ENCODE results near the gene PITHD1. TPM values are rescaled to one million over a fixed set of nuclear protein-coding genes. Genes with fewer than 3 reads are reported as not detected.

The PITHD1 gene
- total RNA-seq, 4 donors from 2014 or later: 36.7 to 40.6 (median 38.9) TPM

DNA sequence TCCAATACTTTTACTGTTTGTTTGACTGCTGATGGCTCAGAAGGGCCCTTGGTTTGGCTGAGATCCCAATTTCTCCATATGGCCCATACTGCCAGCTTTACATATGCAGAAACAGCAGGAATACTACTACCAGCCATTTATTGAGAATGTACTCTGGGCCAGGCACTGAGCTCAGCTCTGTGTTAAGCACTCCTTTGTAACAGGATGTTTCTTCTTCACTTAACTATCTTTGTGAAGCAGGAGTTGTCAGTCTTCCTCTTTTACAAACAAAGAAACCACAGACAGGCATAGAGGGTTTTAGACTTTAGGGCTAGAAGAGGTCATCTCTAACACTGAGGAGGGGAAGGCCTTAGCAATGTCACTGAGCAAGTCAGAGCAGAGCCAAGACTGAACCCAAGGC, 38.7 kb downstream of the PITHD1 start:
- H3K36me3 ChIP-seq: peaks cover 0 to 46% (median 16%) of the 10 kb centered on the region in 4 donors
- DNase-seq: no peak
- intact Hi-C loops (cut with DNase I; ENCODE audit: low total_unique reads): no loop called here

DNA sequence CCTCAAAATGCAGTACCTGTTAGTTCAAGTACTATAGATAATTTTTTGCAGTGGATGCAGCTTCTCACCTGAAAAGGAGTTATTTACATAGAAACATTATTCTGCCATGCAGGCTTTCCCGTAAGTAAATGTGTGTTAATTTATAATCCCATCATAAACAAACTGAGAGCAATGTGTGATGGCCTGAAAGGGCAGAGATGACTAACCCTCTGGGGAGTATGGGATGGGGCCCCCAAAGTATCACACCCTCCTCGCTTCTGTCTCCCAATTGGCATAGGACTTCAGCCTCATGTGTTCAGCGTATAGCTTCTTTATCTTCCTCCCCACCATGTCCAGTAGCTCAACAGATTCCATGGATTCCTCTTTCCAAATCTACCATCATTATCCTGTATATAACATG, 39.4 kb downstream of the PITHD1 start:
- Histone ChIP-seq H3K27ac (no peak overlapping the region), H3K4me3 (no peak overlapping the region), H3K4me1 (no peaks in the 10 kb centered on the region), H3K27me3 (no peaks in the 10 kb centered on the region), H3K36me3 (peaks cover 0 to 46% (median 16%) of the 10 kb centered on the region in 4 donors), H3K9me3 (no peaks in the 10 kb centered on the region)
- TF ChIP-seq, protein P1, sequence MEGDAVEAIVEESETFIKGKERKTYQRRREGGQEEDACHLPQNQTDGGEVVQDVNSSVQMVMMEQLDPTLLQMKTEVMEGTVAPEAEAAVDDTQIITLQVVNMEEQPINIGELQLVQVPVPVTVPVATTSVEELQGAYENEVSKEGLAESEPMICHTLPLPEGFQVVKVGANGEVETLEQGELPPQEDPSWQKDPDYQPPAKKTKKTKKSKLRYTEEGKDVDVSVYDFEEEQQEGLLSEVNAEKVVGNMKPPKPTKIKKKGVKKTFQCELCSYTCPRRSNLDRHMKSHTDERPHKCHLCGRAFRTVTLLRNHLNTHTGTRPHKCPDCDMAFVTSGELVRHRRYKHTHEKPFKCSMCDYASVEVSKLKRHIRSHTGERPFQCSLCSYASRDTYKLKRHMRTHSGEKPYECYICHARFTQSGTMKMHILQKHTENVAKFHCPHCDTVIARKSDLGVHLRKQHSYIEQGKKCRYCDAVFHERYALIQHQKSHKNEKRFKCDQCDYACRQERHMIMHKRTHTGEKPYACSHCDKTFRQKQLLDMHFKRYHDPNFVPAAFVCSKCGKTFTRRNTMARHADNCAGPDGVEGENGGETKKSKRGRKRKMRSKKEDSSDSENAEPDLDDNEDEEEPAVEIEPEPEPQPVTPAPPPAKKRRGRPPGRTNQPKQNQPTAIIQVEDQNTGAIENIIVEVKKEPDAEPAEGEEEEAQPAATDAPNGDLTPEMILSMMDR (IDR thresholded peaks at IDR 0.05): no peak
- TF ChIP-seq POLR2AphosphoS5 (IDR thresholded peaks at IDR 0.05) (no peak), POLR2A (IDR thresholded peaks at IDR 0.05) (no peak), EP300 (IDR thresholded peaks at IDR 0.05; ENCODE audit: low read depth) (no peak)
- intact Hi-C loops (cut with DNase I; ENCODE audit: low total_unique reads): no loop called here
- no peak for DNase-seq
- 67 to 69% methylated on average over 3 of the region's 3 CpGs for WGBS, 2 donors (ENCODE audit: low coverage in 1 of 2)
- in situ Hi-C loops (cut with MboI; ENCODE audit: low pct_ligation_motif_present in 1 of 4, low pct_unique_long_range_greater_than_20kb in 1 of 4, low sequenced_read_pairs in 3 of 4): loop anchor here in 1 of 4 donors (25.0 kb wide), 1 partner anchor 95 kb away; the partner anchor contains the start of gene CNR2

More for the DNA sequence above, 38.7 kb downstream of the PITHD1 start:
- H3K4me3 ChIP-seq: no peak overlapping the region
- H3K4me1 ChIP-seq: no peaks in the 10 kb centered on the region
- H3K27me3 ChIP-seq: no peaks in the 10 kb centered on the region
- TF ChIP-seq POLR2A (IDR thresholded peaks at IDR 0.05): no peak
- TF ChIP-seq EP300 (IDR thresholded peaks at IDR 0.05; ENCODE audit: low read depth): no peak
- TF ChIP-seq, protein P1 (IDR thresholded peaks at IDR 0.05): no peak
- no peak for TF ChIP-seq POLR2AphosphoS5 (IDR thresholded peaks at IDR 0.05)
- no peaks in the 10 kb centered on the region for H3K9me3 ChIP-seq
- H3K27ac ChIP-seq: no peak overlapping the region
- in situ Hi-C loops (cut with MboI; ENCODE audit: low pct_ligation_motif_present in 1 of 4, low pct_unique_long_range_greater_than_20kb in 1 of 4, low sequenced_read_pairs in 3 of 4): loop anchor here in 1 of 4 donors (25.0 kb wide), 1 partner anchor 95 kb away; the partner anchor contains the start of gene CNR2

DNA sequence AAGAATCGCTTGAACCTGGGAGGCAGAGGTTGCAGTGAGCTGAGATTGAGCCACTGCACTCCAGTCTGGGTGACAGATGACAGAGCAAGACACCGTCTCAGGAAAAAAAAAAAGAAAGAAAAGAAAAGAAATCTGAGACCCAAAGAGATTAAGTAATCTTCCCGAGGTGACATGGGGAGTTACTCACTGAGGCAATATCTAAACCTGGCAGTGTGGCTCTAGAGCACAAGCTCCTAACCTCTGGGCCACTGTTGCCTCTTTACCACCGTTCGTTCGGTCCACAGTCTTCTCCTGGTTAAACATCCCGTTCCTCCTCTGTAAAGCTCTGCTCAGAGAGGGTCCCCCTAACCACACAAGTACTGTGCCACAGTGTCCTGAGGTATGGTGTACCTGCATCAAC, 45.5 kb downstream of the PITHD1 start:
- Histone ChIP-seq H3K27me3 (no peaks in the 10 kb centered on the region), H3K4me1 (peaks cover 0 to 14% (median 7%) of the 10 kb centered on the region in 4 donors), H3K36me3 (no peaks in the 10 kb centered on the region), H3K27ac (no peak overlapping the region), H3K9me3 (no peaks in the 10 kb centered on the region), H3K4me3 (no peak overlapping the region)
- TF ChIP-seq EP300 (IDR thresholded peaks at IDR 0.05; ENCODE audit: low read depth) (no peak), POLR2AphosphoS5 (IDR thresholded peaks at IDR 0.05) (no peak)
- in situ Hi-C loops (cut with MboI; ENCODE audit: low pct_ligation_motif_present in 1 of 4, low pct_unique_long_range_greater_than_20kb in 1 of 4, low sequenced_read_pairs in 3 of 4) (loop anchor here in 1 of 4 donors (25.0 kb wide), 1 partner anchor 89 kb away; the partner anchor contains the start of gene CNR2), intact Hi-C loops (cut with DNase I; ENCODE audit: low total_unique reads) (no loop called here)
- WGBS, 2 donors (ENCODE audit: low coverage in 1 of 2): 89 to 100% methylated on average over 1 to 7 of the region's 7 CpGs
- no peak for DNase-seq

DNA sequence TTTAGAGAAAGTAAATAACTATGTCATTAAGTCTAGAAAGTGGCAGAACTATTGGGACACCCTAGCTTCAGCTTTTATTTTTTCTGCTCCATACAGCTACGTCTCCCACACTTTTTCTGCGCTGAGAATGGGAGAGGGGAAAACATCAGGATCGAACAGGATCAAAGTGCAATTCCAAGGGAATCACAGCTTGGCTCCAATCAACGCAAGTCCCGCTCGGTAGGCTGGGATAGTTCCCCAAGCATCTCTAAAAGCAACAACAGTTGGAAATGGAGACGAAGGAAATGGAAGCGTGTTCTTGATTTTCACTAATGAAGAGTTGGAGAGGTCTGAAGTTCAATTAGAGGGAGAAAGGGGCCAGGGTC, 46.5 kb downstream of the PITHD1 start:
- peaks cover 0 to 14% (median 7%) of the 10 kb centered on the region in 4 donors for H3K4me1 ChIP-seq
- no peaks in the 10 kb centered on the region for H3K36me3 ChIP-seq
- DNase-seq: no peak
- H3K27me3 ChIP-seq: no peaks in the 10 kb centered on the region
- WGBS, 2 donors (ENCODE audit: low coverage in 1 of 2): 3 to 6% methylated on average over 8 of the region's 8 CpGs
- H3K27ac ChIP-seq: peak overlapping the region; percentile 90 to 96 (median 93)
- intact Hi-C loops (cut with DNase I; ENCODE audit: low total_unique reads): no loop called here
- in situ Hi-C loops (cut with MboI; ENCODE audit: low pct_ligation_motif_present in 1 of 4, low pct_unique_long_range_greater_than_20kb in 1 of 4, low sequenced_read_pairs in 3 of 4): loop anchor here in 1 of 4 donors (25.0 kb wide), 1 partner anchor 88 kb away; the partner anchor contains the start of gene CNR2
- no peaks in the 10 kb centered on the region for H3K9me3 ChIP-seq
- H3K4me3 ChIP-seq: peak overlapping the region; percentile 89 to 100 (median 90)
- TF ChIP-seq, protein P1 (IDR thresholded peaks at IDR 0.05): no peak
- no peak for TF ChIP-seq POLR2A (IDR thresholded peaks at IDR 0.05)
- no peak for TF ChIP-seq POLR2AphosphoS5 (IDR thresholded peaks at IDR 0.05)
- no peak for TF ChIP-seq EP300 (IDR thresholded peaks at IDR 0.05; ENCODE audit: low read depth)
